GM23248 (cell line): Measurements from ENCODE around the gene IPO11. TPM values are rescaled to one million over a fixed set of nuclear protein-coding genes. Genes with fewer than 3 reads are reported as not detected.

Experiments
- DNase-seq: peaks from one replicate; pipeline ENCODE4 v3.0.0-alpha.2; 2015
- H2AFZ ChIP-seq: fragments of 200-600 bp; sonication (generic); 2 replicates; pipeline ENCODE4 v1.6.1; 2016; ENCODE audit warnings: antibody characterized with exemption
- H3F3A ChIP-seq: fragments of 200-600 bp; sonication (generic); 2 replicates; pipeline ENCODE4 v1.6.1; 2016; ENCODE audit warnings: mild to moderate bottlenecking, antibody characterized with exemption, mixed run types; ENCODE audit not compliant: insufficient read depth
- H3K27ac ChIP-seq: fragments of 200-600 bp; sonication (generic); 2 replicates; pipeline ENCODE4 v1.5.1; 2016; ENCODE audit warnings: mild to moderate bottlenecking
- H3K27me3 ChIP-seq: fragments of 200-600 bp; sonication (generic); replicated peaks from 2 replicates; pipeline ENCODE4 v1.6.1; 2016; ENCODE audit warnings: mild to moderate bottlenecking; ENCODE audit not compliant: insufficient read depth
- H3K36me3 ChIP-seq: fragments of 200-600 bp; sonication (generic); 2 replicates; pipeline ENCODE4 v1.6.1; 2016; ENCODE audit warnings: low read depth, mild to moderate bottlenecking
- H3K4me1 ChIP-seq: fragments of 200-600 bp; sonication (generic); 2 replicates; pipeline ENCODE4 v1.6.1; 2016; ENCODE audit warnings: mild to moderate bottlenecking; ENCODE audit not compliant: insufficient read depth
- H3K4me2 ChIP-seq: fragments of 200-600 bp; sonication (generic); one replicate; pipeline ENCODE4 v1.6.1; 2016; ENCODE audit warnings: mild to moderate bottlenecking; ENCODE audit not compliant: unreplicated experiment
- H3K4me3 ChIP-seq: fragments of 200-600 bp; sonication (generic); 2 replicates; pipeline ENCODE4 v1.5.1; 2016; ENCODE audit warnings: mild to moderate bottlenecking
- H3K79me2 ChIP-seq: fragments of 200-600 bp; sonication (generic); 2 replicates; pipeline ENCODE4 v1.6.1; 2016; ENCODE audit warnings: mild to moderate bottlenecking; ENCODE audit not compliant: insufficient read depth
- H3K9ac ChIP-seq: fragments of 200-600 bp; sonication (generic); 2 replicates; pipeline ENCODE4 v1.6.1; 2016; ENCODE audit warnings: mild to moderate bottlenecking
- H3K9me2 ChIP-seq: fragments of 200-600 bp; sonication (generic); 2 replicates; pipeline ENCODE4 v1.6.1; 2016; ENCODE audit warnings: mixed run types, mild to moderate bottlenecking, moderate library complexity; ENCODE audit not compliant: insufficient read depth
- H3K9me3 ChIP-seq: fragments of 200-600 bp; sonication (generic); one replicate; pipeline ENCODE4 v1.6.1; 2017; ENCODE audit warnings: low read depth
- H4K20me1 ChIP-seq: fragments of 200-600 bp; sonication (generic); 2 replicates; pipeline ENCODE4 v1.6.0; 2016; ENCODE audit not compliant: insufficient read depth
- EZH2 ChIP-seq: fragments of 200-600 bp; sonication (generic); IDR thresholded peaks from 2 replicates; pipeline ENCODE4 v1.6.1; 2018; ENCODE audit warnings: antibody characterized with exemption, mild to moderate bottlenecking; ENCODE audit not compliant: insufficient read depth, poor library complexity, severe bottlenecking
- EZH2phosphoT487 ChIP-seq: fragments of 200-600 bp; sonication (generic); IDR thresholded peaks from 2 replicates; pipeline ENCODE4 v1.6.1; 2018; ENCODE audit warnings: antibody characterized with exemption, moderate library complexity, mild to moderate bottlenecking, low read depth; ENCODE audit not compliant: insufficient read depth
- whole genome bisulfite sequencing, 2 experiments: methylation state at CpG; one replicate each; pipeline ENCODE4 v1.1.6; 2015 to 2017; ENCODE audit warnings: low lambda C conversion rate in 2 of 2, low coverage in 1 of 2; ENCODE audit errors: missing lambda C conversion rate in 2 of 2; 5-methylcytosine and 5-hydroxymethylcytosine counted together
- in situ Hi-C: fragments of 300-500 bp; cut with MboI; formaldehyde crosslinking; loops from 2 replicates; pipeline ENCODE4 v1.15.0; 2020
- polyA plus RNA-seq: library from polyadenylated mRNA; unstranded; fragments of >200 nt; fragmentation: Nextera tagmentation; extraction: Ambion mirVana; gene quantifications from 2 replicates; pipeline ENCODE4 v1.2.1, GENCODE V29; 2016
- total RNA-seq: library from RNA; depleted of rRNA; stranded (reverse); fragments of >200 nt; shearing (Covaris generic); gene quantifications from 2 replicates; pipeline ENCODE4 v1.2.3, GENCODE V29; 2014

The IPO11 gene
- total and polyA plus RNA-seq, 2 experiments from 2014 or later: 19.9 to 26.5 TPM

- H2AFZ ChIP-seq: no peak overlapping the region
- no peaks in the 10 kb centered on the region for H3K9me2 ChIP-seq
- no peak overlapping the region for H3K9ac ChIP-seq
- TF ChIP-seq EZH2: no peak
- TF ChIP-seq EZH2phosphoT487: no peak
- in situ Hi-C loops: no loop called here
- no peaks in the 10 kb centered on the region for H3K9me3 ChIP-seq
- peaks cover 47% of the 10 kb centered on the region for H3K36me3 ChIP-seq
- no peak overlapping the region for H3K4me3 ChIP-seq
- no peak overlapping the region for H3K4me2 ChIP-seq
- no peaks in the 10 kb centered on the region for H3K27me3 ChIP-seq
- H3K4me1 ChIP-seq: peaks cover 8% of the 10 kb centered on the region
- H3F3A ChIP-seq: 0 out of 2 replicates have a peak, but pooled peaks cover 6% of the 10 kb centered on the region
- 96 to 98% methylated on average over 3 of the region's 3 CpGs for WGBS, 2 experiments
- H3K27ac ChIP-seq: no peak overlapping the region
- H4K20me1 ChIP-seq: no peaks in the 10 kb centered on the region
- DNase-seq: no peak
- no peaks in the 10 kb centered on the region for H3K79me2 ChIP-seq
These were observed 39.2 kb upstream of the IPO11 start for GRCh38 chr5:62373382-62373781.

DNA sequence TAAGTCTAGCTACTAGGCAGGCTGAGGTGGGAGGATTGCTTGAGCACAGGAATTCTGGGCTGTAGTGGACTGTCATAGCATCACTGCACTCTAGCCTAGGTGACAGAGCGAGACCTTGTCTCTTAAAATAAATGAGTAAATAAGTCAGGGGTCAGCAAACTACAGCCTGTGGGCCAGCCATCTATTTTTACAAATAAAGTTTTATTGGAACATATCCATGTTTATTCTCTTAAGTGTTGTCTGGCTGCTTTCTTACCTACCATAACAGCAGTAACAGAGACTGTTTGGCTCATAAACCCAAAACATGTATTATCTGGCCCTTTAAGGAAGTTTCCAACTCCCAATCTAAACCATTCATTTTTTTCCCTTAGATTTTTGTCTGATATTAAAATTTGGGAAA is 38.5 kb upstream of the IPO11 start:
- Histone ChIP-seq H3K79me2 (no peaks in the 10 kb centered on the region), H3K27me3 (no peaks in the 10 kb centered on the region), H3K4me2 (no peak overlapping the region), H3K4me3 (no peak overlapping the region), H4K20me1 (no peaks in the 10 kb centered on the region), H3F3A (0 out of 2 replicates have a peak, but pooled peaks cover 6% of the 10 kb centered on the region), H3K27ac (no peak overlapping the region), H3K9me3 (no peaks in the 10 kb centered on the region), H3K9me2 (no peaks in the 10 kb centered on the region), H3K4me1 (peaks cover 8% of the 10 kb centered on the region), H3K9ac (no peak overlapping the region), H3K36me3 (peaks cover 49% of the 10 kb centered on the region), H2AFZ (no peak overlapping the region)
- no peak for TF ChIP-seq EZH2phosphoT487
- no peak for TF ChIP-seq EZH2
- in situ Hi-C loops: no loop called here
- DNase-seq: no peak
- 95 to 100% methylated on average over 1 of the region's 1 CpG for WGBS, 2 experiments

GRCh38 chr5:62375627-62376026 is 36.9 kb upstream of the IPO11 start:
- no peak overlapping the region for H3K4me3 ChIP-seq
- no peaks in the 10 kb centered on the region for H3K79me2 ChIP-seq
- H3K9me2 ChIP-seq: no peaks in the 10 kb centered on the region
- peaks cover 57% of the 10 kb centered on the region for H3K36me3 ChIP-seq
- 0 out of 2 replicates have a peak, but pooled peaks cover 6% of the 10 kb centered on the region for H3F3A ChIP-seq
- H3K4me2 ChIP-seq: no peak overlapping the region
- H3K27me3 ChIP-seq: no peaks in the 10 kb centered on the region
- H3K27ac ChIP-seq: no peak overlapping the region
- no peaks in the 10 kb centered on the region for H4K20me1 ChIP-seq
- DNase-seq: no peak
- H3K9me3 ChIP-seq: no peaks in the 10 kb centered on the region
- no peak overlapping the region for H2AFZ ChIP-seq
- H3K4me1 ChIP-seq: peaks cover 8% of the 10 kb centered on the region
- in situ Hi-C loops: no loop called here
- no peak overlapping the region for H3K9ac ChIP-seq
- TF ChIP-seq EZH2phosphoT487 (no peak), EZH2 (no peak)

DNA sequence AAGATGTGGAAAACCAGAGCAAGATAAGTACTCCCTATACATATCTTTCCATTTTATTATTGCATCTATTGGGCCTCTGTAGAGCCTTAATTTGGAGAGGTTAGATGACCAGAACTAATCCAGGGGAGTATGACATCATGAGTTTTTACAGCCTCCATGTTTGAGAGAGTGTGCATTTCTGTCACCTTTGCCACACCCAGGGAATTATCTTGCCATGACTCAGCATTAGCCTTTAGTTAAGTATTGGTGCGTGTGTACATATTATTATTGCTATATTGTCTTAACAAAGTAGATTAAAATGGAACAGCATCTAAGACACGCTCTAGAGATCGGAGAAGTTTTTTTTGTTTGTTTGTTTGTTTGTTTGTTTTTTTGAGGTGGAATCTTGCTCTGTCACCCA is 36.5 kb upstream of the IPO11 start:
- peaks cover 61% of the 10 kb centered on the region for H3K36me3 ChIP-seq
- peak; percentile 15 for DNase-seq
- H3K27ac ChIP-seq: no peak overlapping the region

DNA sequence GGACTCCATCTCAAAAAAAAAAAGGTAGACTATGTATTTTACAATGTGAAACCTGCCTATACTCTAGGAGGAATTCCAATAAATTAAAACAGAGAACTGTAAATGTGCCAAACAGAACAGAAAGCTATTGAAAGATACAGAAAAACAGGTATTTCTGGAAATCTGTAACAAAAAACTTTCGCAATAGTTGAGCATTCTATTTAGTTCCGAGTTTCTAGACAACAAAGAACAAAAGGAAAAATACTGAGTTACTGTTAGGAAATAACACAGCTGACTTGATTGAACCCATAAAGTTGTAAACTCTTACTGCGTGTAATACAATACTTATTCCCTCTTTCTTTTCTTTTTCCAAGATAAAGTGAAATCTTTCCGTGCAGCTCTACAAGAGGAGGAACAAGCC is 27.4 kb upstream of the IPO11 start:
- Histone ChIP-seq H2AFZ (no peak overlapping the region), H3K4me1 (no peaks in the 10 kb centered on the region), H3K79me2 (no peaks in the 10 kb centered on the region; the same call in 1 of the 2 replicates), H3K36me3 (peaks cover 72% of the 10 kb centered on the region), H3F3A (peaks cover 22% of the 10 kb centered on the region; the same call in 1 of the 2 replicates), H4K20me1 (no peaks in the 10 kb centered on the region), H3K9ac (no peak overlapping the region), H3K4me2 (no peak overlapping the region), H3K9me3 (no peaks in the 10 kb centered on the region), H3K4me3 (no peak overlapping the region), H3K27ac (no peak overlapping the region), H3K27me3 (no peaks in the 10 kb centered on the region), H3K9me2 (no peaks in the 10 kb centered on the region)
- in situ Hi-C loops: no loop called here
- DNase-seq: no peak
- TF ChIP-seq EZH2 (no peak), EZH2phosphoT487 (no peak)
- WGBS, 2 experiments: 96 to 100% methylated on average over 4 of the region's 4 CpGs

More for the DNA sequence above, 36.5 kb upstream of the IPO11 start:
- Histone ChIP-seq H2AFZ (no peak overlapping the region), H3K4me2 (no peak overlapping the region), H4K20me1 (no peaks in the 10 kb centered on the region), H3K4me1 (peaks cover 6% of the 10 kb centered on the region), H3K4me3 (no peak overlapping the region), H3K9ac (no peak overlapping the region), H3K27me3 (no peaks in the 10 kb centered on the region), H3K9me3 (no peaks in the 10 kb centered on the region), H3K9me2 (no peaks in the 10 kb centered on the region), H3F3A (0 out of 2 replicates have a peak, but pooled peaks cover 6% of the 10 kb centered on the region), H3K79me2 (no peaks in the 10 kb centered on the region)
- in situ Hi-C loops: no loop called here
- TF ChIP-seq EZH2phosphoT487 (no peak), EZH2 (no peak)
- WGBS, 2 experiments: 97 to 98% methylated on average over 3 of the region's 3 CpGs
